Left forelimb (tissue), 1 donor: Measurements from ENCODE around the gene LRRC49.

Experiments
- DNase-seq: peaks from one replicate; pipeline ENCODE4 v3.0.0-alpha.2; 2018; ENCODE audit warnings: low spot score

Gene LRRC49

DNA sequence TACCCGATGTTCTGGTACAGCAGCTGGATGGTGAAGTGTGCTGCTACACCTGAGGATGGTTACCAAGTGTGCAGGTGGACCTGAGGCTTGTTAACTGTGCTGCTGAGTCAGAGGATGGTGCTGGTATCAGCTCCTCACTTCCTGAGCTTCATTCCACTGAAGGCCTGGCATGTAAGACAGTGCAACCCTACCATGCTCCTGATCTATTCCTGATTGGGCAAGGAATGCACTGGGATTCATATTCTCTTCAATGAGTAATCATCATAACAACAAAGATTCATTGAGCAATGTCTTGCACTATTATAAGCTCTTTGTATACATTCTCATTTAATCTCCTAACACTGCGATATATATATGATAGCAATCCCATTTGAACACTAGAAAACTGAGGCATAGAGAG is 159.7 kb downstream of the LRRC49 start:
- DNase-seq: no peak

DNA sequence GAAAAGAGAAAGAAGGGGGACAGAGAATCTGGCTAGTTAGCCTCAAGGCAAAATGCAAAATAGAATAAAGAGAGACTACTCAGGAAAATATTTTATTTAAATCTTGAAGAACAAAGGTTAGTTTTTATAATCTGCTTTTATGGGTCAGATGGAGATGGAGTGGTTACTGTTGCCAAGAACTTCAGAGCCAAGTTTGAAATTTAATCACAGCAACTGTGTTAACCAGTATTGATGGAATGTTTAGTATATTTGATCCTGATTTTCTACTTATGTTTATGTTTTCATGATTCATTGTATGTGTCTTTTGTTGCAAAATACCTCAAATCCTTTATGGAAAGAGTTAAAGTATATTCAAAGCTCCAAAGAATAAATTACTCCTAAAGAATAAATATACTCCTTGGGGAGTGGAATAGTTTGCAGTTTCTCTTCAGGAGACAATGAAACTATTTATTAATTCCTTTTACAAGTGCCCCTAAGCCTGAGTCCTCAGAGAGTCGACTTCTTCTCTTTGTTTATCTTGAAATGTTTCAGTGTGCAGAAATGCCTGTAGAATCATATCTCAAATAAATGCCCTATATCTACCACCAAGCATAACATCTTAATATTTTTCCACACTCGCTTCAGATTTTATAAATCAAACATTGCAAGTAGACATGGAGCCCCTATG is 161.8 kb downstream of the LRRC49 start:
- no peak for DNase-seq

DNA sequence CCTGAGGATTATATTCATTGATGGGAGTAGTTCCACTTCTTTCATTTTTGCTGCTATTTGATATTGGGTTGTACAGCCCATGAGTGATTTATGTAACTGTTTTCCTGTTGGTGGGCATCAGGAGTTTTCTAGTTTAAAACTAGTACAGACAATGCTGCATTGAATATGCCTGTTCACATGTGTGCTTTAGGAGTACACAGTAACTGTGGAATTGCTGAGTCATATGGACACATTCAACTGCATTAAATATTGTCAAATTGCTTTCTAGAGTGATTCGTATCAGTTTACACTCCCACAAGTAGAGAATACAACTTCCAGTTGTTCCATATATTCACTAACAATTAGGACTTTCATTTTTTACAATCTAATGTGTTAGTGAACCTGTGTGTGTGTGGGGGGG is 162.8 kb downstream of the LRRC49 start:
- no peak for DNase-seq

DNA sequence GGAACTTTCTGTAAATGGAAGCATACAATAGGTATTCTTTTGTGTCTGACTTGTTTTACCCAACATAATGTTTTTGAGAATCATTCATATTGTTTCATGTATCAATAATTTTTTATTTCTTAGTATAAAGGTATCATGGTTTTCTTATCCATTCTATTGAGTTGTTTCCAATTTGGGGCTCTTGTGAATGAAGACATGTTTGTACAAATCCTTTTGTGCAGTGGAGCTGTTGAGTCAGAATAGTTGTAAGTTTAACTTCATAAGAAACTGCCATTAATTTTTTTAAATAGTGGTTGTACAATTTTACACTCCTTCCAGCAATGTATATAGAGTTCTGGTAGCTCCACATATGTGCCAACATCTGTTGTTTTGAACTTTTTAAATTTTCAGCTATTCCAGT is 163.5 kb downstream of the LRRC49 start:
- no peak for DNase-seq

DNA sequence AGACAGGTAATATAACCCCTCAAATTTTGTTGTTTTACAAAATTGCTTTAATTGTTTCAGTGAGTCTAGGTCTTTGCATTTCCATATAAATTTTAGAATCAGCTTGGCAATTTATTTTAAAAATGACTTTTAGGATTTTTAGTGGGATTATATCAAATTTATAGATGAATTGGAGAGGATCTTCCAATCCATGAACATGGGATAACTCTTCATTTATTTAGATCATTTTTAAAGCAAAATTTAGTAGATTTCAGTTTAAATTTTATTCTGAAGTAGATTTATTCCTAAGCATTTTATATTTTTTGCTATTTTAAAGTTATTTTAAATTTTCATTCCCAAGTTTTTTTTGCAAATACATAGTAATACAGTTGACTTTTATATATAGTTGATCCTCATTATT is 164.5 kb downstream of the LRRC49 start:
- no peak for DNase-seq

DNA sequence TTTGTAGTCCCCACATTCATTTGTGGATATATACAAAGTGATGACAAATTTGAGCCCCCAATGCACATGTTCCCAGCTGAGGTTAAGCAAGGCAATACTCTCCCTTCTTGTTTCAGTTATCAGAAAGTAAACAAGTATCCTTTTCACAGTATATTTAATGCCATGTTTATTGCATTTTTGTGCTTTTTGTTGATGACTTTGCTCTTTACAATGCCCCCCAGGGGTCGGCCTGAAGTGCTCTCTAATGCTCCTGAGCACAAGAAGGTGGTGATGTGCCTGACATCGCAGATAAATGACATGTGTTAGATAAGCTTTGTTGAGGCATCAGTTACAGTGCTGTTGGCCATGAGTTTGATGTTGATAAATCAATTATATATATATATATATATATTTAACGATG is 165.0 kb downstream of the LRRC49 start:
- DNase-seq: no peak

DNA sequence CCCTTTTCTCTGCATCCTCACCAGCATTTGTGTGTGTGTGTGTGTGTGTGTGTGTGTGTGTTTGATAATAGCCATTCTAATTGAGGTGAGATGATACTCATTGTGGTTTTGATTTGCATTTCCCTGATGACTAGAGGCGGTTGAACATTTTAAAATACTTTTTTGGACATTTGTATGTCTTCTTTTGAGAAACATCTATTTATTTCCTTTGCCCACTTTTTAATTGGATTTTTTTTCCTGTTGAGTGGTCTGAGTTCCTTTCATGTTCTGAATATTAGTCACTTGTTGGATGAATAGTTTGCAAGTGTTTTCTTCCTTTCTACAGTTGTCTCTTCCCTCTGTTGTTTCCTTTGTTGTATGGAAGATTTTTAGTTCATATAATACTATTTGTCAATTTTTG is 168.4 kb downstream of the LRRC49 start:
- DNase-seq: no peak

DNA sequence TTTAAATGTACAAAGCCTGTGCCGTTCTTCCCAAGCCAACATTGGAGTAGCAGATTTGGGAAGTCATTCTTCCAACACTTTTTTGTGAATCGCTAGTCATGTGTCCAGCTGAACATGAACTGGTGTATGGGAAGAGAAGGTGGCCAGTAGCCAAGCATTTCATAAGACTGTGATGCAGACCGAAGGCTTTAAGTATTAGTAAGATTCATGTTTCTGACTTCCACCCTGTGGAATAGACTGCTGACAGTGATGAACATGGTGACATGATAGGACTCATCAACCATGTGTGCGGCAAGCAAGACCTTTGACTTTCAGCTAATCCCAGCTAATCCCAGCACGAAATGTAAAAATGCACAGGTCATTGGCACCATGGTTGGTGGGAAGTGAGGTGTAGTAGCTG is 174.4 kb downstream of the LRRC49 start:
- no peak for DNase-seq

DNA sequence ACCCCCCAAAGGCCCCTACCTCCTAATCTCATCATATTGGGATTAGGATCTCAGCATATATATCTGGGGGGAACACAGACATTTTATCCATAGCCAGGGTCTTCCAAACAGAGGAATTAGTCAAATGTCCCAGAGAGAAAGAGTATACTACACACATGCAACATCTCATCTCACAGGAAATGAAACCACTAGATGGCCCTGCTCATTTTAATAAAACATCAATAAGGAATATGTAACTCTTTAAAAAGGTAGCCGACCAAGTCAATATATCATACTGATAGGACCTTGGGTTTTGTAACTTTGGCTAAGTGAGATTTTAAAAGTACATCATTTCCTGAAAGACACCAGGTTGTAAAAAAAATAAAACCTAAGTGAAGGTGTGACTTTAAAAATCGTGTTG is 177.1 kb downstream of the LRRC49 start:
- no peak for DNase-seq

DNA sequence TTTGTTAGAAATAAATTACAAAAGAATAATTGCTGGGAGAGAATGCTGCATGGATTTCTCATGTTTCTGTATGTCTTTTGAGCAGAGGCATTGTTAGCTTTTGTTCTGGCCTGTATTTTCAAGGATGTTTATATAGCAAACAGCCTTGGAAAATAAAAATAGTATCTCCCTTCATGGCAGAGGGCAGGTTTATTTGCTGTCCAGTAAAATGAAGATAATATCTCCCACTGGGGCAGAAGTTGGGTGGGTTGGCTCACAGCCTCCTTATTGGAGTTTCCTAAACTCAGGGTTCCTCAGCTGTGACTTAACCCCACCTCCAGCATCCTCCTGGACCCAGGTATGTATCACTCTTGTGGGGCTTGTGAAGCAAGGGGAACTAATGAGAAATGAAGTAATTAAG is 178.9 kb downstream of the LRRC49 start:
- no peak for DNase-seq

DNA sequence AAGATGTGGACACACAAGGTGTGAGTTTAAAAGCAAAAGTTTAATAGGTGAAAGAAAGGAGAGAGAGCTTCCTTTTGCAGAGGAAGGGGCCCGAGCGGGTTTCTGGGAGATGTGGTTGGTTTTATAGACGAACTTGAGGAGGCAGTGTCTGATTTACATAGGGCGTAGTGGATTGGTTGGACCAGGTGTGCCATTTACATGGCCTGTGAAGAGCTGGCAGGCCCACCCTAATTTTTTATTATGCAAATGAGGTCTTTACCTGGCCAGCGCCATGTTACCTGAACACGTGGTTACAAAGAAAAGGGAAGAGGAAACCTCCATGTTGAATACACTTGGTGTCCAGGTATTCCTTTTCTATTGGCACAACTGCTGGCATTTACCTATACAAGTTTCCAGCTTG is 179.8 kb downstream of the LRRC49 start:
- DNase-seq: no peak

DNA sequence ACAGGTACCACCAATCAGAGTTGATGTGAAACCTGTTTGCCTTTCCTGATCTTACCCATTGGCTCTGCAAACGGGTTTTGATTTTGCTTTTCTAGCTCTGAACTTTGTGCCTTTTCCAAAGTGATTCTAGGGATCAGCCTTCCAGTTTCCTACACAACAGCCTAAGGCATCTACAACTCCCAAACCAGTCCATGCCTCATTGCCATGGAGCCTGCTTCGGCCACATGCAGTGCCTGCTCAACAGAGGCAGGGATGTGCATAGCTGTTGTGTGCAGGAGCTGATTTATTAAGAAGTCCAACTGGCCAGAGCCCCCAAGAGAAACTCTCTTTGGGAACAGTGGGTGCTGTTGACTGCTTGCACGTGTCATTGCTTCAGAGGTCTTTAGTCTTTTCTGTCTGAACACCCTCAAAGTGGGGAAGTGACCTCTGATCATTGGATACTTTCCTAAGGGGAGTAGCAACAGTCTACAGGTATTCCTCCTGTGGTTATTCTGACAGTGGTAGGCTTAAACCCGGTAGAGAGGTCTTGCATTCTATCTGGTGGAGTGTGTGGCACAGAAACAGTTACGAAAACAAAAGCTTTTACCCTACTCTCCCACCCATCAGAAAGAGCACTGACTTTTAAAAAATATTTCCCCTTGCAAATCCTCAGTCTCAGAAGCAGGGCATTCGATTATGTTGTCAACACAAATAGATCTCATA is 186.0 kb downstream of the LRRC49 start:
- DNase-seq: no peak

DNA sequence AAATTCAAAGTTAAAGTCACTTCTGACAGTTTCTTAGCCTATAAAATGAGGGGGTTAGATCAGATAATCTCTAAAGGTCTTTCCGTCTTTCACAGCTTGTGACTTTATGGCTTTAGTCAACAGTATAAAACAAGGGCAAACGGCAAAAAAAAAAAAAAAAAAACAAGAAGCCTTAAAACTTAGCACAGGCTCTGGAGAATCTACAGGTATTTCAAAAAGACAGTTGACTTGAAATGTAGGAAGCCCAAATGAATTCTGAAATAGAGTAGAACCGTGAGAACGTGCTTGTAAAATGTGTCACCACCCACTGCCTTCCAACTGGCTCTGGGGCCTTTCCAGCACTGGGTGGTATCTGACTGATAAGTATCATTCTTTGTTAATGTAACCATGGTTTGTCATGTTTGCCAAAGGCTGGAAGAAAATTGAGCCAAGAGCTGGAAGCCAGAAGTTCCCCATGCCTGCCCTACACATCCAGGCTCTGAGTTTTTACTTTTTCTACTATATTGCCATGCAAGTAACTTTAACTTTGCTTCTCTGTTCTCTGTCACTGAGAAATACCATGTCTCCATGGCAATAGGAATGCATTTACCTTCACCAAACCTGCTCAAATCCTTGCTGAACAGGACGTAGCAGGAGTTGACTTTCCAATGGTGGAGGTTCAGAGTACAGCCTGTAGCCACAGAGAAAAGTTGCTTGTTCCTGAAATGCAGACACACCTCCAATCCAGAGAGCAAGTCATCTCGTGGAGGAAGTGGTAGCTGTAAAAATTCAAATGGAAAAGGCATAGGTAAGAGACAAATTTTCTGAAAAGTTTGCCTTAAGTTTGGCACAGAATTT is 186.8 kb downstream of the LRRC49 start:
- no peak for DNase-seq

DNA sequence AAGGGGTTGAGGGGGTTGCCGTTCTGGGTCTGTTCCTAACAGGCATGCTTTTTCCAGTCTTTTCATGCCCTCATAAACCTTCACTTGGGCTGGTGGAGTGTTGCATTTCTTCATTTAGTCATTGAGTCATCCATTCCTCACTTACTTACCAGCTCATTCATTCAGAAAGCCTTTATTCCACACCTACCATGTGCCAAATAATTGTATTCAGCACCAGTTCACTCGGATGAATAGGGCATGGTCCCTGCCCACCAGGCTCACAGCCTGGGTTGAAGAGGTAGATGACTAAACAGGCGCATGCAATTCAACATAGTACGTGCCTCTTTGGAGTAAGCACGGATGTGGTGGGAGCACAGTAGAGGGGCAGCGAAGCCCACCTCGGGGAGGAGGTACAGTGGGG is 187.5 kb downstream of the LRRC49 start:
- DNase-seq: no peak

DNA sequence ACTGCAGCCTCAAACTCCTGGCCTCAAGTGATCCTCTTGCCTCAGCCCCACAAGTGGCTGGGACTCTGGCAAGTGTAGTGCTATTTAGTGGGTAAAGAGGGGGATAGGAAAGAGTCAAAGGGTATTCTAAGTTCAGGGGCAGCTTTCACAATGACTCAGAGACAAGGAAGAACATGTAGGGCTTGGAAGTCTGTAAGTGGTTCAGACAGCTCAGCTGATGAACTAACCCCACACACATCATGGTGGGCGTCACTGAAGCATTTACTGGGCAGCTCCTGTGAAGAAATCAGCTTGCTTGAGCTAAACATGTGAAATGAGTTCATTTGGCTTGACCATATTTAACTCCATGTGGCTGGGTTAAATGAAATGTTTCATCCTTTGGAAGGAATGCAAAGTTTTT is 188.1 kb downstream of the LRRC49 start:
- DNase-seq: no peak

DNA sequence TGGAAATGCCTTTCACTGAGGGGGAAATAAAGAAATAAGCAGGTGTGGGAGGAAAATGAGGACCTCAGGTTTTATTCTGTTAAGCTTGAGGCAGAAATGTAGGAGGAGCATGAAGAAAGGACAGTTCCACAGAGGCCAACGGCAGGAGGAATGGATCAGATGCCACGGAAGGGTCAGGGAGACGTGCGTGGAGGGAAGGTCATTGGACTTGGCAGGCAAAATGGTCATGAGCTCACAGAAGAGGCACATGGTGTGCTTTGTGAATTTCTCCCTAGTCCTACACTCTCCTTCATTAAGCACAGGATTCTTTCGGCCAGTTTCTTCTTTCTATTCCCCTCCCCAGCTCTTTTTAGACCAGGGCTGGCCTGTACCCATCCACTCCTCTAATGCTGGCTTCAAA is 190.2 kb downstream of the LRRC49 start:
- no peak for DNase-seq

DNA sequence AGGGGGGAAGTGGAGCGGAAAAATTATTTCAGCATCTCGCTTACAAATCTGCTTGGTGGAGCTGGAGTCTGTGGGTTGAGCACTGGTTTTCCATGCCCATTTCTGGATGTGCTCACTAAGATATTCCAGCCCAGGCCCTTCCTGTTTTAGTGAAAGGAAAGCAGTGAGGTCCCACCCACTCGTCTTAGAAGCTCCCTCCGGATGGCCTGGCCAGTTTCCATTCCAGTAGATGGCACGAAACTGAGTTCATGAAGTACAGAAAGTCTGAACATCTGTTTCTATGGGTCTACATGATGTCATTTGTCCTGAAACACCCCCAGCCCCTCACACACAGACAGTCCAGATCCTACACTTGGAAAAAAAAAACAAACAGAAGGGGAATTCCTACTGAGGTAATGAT is 190.7 kb downstream of the LRRC49 start:
- DNase-seq: no peak

DNA sequence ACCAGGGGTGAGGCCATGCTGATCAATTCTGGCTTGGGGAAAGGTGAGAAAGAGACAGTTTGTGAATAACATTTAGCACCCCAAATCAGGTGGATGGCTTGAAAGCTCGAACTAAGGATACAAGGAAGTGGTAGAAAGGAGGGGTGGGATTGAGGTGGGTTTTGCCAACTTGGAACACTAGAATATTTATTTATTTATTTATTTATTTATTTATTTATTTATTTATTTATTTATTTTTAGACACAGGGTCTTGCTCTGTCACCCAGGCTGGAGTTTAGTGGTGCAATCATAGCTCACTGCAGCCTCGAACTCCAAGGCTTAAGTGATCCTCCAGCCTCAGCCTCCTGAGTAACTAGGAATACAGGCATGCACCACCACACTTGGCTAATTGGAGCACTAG is 191.6 kb downstream of the LRRC49 start:
- DNase-seq: no peak

DNA sequence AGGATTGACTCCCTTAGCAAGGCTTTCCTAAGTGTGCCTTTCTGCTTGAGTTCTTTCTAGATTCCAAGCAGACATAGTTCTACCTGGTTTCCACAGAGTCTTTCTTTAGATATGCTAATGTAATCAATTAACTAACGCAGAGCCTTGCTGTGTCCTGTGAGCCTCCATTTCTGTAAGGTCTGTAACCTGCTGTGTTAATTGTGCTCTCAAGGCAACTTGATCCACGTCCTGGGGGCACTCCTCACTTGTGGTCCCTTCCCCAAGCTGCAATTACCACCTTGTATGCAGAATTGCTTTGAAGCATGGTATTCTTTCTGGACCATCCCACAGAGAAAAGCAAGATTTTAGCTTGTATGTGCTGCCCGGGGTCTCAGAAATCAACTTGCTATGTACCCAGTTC is 193.2 kb downstream of the LRRC49 start:
- DNase-seq: no peak

DNA sequence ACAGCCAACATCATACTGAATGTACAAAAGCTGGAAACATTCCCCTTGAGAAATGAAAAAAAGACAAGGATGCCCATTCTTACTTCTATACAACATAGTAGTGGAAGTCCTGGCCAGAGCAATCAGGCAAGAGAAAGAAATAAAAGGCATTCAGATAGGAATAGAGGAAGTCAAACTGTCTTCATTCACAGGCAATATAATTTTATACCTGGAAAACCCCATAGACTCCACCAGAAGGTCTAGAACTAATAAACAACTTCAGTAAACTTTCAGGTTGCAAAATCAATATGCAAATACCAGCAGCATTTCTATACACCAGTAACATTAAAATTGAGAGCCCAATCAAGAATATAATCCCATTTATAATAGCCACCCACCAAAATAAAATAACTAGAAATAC is 195.5 kb downstream of the LRRC49 start:
- no peak for DNase-seq

DNA sequence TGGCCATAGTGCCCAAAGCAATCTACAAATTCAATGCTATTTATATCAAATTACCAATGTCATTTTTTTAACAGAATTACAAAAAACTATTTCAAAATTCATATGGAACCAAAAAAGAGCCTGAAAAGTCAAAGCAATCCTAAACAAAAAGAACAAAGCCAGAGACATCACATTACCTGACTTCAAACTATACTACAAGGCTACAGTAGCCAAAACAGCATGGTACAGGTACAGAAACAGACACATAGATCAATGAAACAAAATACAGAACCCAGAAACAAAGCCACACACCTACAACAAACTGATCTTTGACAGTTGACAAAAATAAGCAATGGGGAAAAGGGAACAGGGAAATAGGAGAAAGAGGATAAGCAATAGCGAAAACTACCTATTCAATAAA is 196.1 kb downstream of the LRRC49 start:
- DNase-seq: no peak

DNA sequence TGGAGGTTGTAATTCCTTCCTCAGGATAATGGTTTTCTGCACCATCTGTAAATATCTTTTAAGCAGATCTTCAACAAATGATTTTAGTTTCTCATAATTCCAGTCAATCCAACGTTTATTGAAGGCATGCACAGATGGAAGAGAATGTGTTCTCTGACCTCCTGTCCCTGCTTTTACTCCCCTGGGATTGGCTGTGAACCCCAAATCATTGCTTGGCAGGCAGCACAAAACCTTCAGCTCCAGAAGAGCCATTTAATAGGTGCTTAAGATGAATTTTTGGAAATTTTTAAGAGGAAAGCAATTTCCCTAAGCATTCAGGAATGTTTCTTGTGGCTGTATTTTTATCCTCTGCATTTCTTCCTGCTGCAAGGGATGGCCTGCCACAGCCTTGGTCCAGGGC is 197.2 kb downstream of the LRRC49 start:
- DNase-seq: no peak

DNA sequence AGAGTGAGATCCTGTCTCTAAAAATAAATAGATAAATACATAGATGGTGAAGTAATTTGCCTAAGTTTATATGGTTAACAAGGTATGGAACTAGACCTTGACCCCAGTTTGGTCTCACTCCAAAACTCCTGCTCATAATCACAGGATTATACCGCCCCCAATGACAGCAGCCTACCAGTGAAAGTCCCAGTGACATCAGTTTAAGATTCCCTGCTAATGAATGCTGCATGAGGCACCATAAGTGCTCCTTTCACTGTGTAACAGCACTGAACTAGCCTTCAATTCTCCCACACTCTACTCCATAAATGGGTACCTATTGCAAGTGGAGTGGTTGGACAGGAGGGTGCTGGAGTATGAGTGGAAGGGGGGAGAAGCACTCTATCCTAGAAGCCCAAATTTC is 199.0 kb downstream of the LRRC49 start:
- peak; percentile 8 for DNase-seq
